Hindlimb muscle (tissue), 1 donor: Measurements from ENCODE around the gene LCN6. TPM values are rescaled to one million over a fixed set of nuclear protein-coding genes. Genes with fewer than 3 reads are reported as not detected.
"Not testable (repeated sequence)": the region's sequence is repeated elsewhere in the genome, so short reads cannot be mapped to it uniquely, and the experiment has no call there.

Source experiments
- DNase-seq: peaks from one replicate; pipeline ENCODE4 v3.0.0-alpha.2; 2013
- polyA plus RNA-seq: library from polyadenylated mRNA; unstranded; fragments of 120-200 nt; gene quantifications from one replicate; pipeline ENCODE4 v1.2.1, GENCODE V29; 2013; ENCODE audit not compliant: insufficient read length

The LCN6 gene
- polyA plus RNA-seq, 1 donor, result not detected

DNA sequence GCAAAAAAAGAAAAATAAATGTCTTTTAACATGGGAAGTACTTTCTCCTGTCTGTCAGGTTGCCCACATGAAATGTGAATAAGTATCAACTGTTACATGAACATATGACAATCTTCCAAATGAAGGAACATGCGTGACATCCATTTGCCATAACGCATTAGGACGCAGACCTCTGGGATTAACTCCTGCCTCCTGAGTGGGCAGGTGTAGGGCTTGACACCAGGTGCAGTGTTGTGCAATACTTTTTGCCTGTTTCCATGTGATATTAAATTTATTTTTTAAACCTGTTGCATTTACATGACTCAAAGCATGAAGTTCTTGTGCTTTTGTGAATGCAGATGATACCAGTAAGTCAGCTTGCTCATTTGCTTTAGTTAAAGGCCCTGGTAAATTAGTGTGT is 34.1 kb upstream of the LCN6 start:
- no peak for DNase-seq

GRCh38 chr9:136779808-136780207 is 31.5 kb upstream of the LCN6 start:
- no peak for DNase-seq

GRCh38 chr9:136777359-136777758 is 29.0 kb upstream of the LCN6 start:
- DNase-seq, result no peak

- no peak for DNase-seq
Observed at GRCh38 chr9:136776947-136777346, 28.6 kb upstream of the LCN6 start.

GRCh38 chr9:136775191-136775590 is 26.9 kb upstream of the LCN6 start:
- no peak for DNase-seq

GRCh38 chr9:136774416-136775045 is 26.2 kb upstream of the LCN6 start:
- no peak for DNase-seq

DNA sequence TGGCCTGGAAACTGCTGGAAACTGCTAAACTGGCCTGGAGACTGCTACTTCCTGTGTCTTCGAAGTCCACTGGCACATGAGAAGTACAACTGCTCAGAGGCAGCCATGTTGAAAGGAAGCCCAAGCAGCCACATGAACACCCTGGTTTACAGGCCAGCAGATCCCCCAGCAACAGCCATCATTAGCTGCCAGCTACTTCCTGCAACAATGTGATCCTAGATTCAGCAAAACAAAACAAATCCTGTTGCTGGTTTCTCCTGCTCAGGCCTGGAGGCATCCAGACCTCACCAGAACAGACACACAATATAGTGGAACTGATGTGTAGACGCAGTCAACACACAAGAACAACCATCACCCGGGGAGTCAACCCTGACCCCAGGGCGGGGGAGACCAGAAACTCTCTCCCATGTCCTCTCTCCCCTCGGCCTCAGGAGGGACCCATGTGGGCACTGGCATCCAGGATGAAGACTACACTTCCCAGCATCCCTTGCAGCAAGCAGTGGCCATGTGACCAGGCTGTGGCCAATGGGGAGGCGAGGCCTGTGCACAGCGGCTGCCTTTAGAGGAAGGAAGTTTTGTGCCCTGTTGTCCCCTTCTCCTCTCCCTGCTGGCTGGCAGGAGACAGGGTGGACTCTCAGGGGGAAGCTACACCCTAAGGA is 25.2 kb upstream of the LCN6 start:
- DNase-seq, result no peak

GRCh38 chr9:136771907-136772415 is 23.6 kb upstream of the LCN6 start:
- DNase-seq, result no peak

DNA sequence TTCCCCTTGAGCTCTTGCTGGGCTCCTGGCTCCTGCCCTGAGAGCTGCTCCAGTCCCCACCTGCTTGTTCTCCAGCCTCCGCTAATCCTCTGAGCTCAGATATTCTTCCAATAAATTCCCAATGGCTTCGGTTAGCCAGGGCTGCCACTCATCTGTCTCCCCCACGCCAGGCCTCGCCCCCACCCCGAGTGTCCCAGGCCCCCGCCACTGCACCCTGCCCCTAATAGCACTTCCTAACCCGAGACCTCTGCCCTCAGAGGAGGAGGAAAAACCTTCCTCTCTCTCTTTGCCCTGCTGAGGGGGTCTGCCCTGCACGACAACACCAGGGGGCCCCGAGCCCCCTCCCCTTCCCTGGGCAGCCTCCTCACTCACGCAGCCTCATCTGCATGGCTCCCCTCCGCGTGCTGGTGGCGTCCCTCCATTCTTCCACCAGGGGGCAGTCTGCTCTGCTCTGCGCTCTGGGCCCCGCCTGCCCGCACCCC is 21.4 kb upstream of the LCN6 start:
- DNase-seq, result no peak

DNA sequence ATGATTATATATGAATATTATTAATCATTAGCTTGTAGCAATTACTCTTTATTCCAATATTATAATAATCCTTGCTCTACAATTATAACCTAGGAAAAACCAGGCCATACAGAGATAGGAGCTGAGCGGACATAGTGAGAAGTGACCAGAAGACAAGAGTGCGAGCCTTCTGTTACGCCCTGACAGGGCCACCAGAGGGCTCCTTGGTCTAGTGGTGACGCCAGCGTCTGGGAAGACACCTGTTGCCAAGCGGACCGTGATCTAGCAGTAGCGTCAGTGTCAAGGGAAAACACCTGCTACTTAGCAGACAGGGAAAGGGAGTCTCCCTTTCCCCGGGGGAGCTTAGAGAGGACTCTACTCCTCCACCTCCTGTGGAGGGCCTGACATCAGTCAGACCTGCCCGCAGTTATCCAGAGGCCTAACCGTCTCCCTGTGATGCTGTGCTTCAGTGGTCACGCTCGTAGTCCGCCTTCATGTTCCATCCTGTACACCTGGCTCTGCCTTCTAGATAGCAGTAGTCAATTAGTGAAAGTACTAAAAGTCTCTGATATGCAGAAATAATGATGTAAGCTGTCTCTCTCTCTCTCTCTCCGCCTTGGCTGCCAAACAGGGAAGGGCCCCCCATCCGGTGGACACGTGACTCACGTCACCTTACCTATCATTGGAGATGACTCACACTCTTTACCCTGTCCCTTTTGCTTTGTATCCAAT is 18.2 kb upstream of the LCN6 start:
- peak; percentile 55 for DNase-seq

DNA sequence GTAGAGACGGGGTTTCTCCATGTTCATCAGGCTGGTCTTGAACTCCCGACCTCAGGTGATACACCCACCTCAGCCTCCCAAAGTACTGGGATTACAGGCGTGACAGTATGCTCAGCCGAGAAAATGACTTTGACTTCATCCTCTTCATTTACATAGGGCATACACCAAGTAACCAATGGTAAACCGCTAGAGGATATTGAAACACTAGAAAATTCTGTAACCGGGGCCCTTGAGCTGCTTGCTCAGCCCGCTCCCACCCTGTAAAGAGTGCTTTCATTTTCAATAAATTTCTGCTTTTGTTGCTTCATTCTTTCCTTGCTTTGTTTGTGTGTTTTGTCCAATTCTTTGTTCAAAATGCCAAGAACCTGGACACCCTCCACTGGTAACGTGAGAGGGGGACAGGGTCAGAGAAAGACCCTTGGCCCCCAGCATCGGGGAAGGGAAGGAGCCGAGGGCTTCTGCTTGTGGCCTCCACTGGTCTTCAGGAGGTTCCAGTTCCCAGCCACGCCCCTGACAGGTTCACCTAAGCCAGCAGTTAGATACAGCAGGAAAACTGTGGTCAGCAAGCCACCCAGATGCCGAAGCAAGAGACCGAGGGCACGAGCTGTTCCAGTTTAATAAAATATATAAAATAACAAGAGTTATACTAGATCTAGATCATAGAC is 17.6 kb upstream of the LCN6 start:
- not testable (repeated sequence) for DNase-seq

- no peak for DNase-seq
Observed at GRCh38 chr9:136765041-136765440, 16.7 kb upstream of the LCN6 start.

DNA sequence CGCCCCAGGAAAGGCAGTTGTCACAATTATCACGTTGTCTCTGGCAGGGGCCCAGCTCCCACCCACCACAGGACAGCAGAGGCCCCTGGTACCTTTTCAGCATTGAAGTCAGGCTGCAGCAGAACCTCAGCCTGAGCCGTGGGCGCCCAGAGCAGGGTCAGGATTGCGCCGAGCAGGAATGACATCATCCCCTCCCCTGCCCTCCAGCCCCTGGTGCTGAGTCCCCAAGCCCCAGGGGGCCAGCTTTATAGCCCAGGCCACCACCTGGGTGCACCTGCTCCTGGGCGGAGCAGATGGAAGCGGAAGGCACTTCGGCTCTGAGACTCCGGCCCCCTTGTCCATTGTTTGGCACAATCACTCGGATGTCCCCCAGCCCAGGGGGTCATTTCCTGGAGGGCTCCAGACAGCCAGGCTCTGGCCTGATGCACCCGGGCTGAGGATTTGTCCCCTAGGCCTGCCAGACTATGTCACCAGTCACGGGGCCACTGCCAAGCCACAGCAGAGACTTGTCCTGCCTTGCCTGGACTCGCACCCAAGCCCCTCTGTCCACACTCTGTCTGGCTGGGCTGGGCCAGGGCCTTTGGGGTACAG is 16.1 kb upstream of the LCN6 start, which contains the start of gene LCN15:
Gene LCN15, minus strand, starts transcription at position 218 of the 591 bp plus-strand sequence. Its CDS starts 30 bp downstream, at position 188.
- no peak for DNase-seq

- DNase-seq, result no peak
Observed at GRCh38 chr9:136763649-136764035, 15.3 kb upstream of the LCN6 start.

GRCh38 chr9:136762915-136763648 is 14.8 kb upstream of the LCN6 start:
- DNase-seq, result no peak

- DNase-seq, result no peak
Observed at GRCh38 chr9:136762221-136762691, 13.9 kb upstream of the LCN6 start.

DNA sequence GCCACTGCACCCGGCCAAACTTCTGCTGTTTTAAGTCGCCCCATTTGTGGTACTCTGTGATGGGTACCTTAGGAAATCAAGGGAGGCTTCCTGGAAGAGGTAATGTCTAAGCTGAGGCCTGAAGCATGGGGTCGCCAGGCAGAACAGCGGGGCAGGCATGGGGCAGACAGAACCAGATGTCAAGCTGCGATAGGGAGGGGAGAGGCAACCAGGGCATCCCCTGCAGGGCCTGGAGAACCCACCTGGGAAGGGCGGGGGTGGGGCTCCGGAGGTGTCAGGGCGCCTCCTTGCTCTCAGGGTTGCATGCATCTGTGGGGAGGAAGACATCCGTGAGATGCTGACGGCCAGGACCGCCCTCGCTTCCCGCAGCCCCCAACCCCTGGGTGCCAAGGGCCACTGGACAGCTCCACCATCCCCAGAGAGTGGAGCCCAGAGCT is 13.2 kb upstream of the LCN6 start:
- DNase-seq, result no peak

DNA sequence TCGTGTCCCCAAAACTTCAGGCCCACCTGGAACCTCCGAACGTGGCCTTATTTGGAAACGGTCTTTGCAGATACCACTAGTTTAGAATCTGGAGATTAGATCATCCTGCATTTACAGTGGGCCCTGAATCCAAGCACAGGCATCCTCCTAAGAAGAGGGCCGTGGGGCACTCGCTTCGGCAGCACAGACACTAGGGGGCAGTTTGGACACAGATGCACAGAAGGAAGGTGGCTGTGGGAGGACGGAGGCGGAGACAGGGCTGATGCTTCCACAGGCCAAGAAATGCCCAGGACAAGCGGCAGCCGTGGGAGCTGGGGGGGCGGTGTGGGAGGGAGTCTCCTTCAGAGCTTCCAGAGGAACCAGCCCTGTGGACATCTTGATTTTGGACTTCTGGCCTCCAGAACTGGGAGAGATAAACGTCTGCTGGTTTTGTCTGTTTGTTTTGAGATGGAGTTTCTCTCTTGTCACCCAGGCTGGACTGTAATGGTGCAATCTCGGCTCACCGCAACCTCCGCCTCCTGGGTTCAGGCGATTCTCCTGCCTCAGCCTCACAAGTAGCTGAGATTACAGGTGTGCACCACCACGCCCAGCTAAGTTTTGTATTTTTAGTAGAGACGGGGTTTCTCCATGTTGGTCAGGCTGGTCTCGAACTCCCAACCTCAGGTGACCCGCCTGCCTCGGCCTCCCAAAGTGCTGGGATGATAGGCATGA is 12.7 kb upstream of the LCN6 start:
- peak; percentile 22 for DNase-seq

- DNase-seq, result no peak
Observed at GRCh38 chr9:136760424-136760823, 12.1 kb upstream of the LCN6 start.

- no peak for DNase-seq
Observed at GRCh38 chr9:136759436-136760325, 11.4 kb upstream of the LCN6 start.
